ENCODE results near the gene GLRX.

DNA sequence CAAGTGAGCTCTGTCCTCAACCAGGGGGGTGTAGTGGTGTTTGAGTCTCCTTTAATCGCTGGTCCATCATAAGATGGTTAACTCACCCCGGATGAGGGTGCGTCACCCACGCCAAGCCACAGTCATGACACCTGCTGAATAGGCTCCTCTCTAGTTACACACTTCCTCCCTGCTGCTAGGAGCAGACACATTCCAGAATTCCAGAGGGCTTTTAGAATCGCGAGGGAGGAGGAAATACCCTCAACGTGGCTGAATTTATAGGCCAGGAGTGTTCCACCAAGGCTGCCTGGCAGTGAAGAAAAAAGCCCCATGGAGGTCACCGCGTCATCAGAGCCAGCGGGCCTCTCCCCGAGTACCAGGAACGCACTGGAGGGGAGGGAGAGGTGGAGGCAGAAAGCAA lies 5.1 kb downstream of the GLRX start:
- TF ChIP-seq, protein P1, sequence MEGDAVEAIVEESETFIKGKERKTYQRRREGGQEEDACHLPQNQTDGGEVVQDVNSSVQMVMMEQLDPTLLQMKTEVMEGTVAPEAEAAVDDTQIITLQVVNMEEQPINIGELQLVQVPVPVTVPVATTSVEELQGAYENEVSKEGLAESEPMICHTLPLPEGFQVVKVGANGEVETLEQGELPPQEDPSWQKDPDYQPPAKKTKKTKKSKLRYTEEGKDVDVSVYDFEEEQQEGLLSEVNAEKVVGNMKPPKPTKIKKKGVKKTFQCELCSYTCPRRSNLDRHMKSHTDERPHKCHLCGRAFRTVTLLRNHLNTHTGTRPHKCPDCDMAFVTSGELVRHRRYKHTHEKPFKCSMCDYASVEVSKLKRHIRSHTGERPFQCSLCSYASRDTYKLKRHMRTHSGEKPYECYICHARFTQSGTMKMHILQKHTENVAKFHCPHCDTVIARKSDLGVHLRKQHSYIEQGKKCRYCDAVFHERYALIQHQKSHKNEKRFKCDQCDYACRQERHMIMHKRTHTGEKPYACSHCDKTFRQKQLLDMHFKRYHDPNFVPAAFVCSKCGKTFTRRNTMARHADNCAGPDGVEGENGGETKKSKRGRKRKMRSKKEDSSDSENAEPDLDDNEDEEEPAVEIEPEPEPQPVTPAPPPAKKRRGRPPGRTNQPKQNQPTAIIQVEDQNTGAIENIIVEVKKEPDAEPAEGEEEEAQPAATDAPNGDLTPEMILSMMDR (IDR thresholded peaks at IDR 0.05), result no peak
- TF ChIP-seq ZFX (IDR thresholded peaks at IDR 0.05; ENCODE audit: borderline replicate concordance), result no peak

Measured in 22Rv1 (cell line).